ENCODE data around the gene SLC39A11.

The SLC39A11 gene

DNA sequence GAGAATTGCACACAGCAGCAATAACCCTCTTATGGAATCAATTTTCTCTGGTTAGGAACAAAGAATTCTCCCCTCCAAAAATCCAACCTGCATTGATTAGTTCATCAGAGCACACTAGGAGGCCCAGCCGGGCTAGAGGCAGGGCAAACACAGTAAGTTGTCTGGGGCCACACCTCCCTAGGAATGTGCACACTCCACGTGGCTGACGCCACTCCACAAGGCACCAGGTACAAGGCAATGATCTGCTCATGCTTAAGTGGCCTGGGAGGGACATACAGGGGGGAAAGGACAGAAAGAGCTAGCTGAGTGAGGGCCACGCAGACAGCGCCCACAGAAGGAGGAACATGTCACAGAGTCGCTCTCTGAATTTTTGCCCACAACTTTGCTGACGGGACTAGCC lies 107.6 kb downstream of the SLC39A11 start:
- H3K4me1 Mint-ChIP-seq (ENCODE audit: low read depth), result peaks cover 4% of the 10 kb centered on the region
- no peaks in the 10 kb centered on the region for H3K36me3 Mint-ChIP-seq (ENCODE audit: low read depth)
- no peaks in the 10 kb centered on the region for H3K27me3 Mint-ChIP-seq
- H3K4me3 Mint-ChIP-seq, result no peak overlapping the region
- H3K27ac Mint-ChIP-seq, result no peak overlapping the region
- no peaks in the 10 kb centered on the region for H3K9me3 Mint-ChIP-seq
- DNase-seq, result no peak

DNA sequence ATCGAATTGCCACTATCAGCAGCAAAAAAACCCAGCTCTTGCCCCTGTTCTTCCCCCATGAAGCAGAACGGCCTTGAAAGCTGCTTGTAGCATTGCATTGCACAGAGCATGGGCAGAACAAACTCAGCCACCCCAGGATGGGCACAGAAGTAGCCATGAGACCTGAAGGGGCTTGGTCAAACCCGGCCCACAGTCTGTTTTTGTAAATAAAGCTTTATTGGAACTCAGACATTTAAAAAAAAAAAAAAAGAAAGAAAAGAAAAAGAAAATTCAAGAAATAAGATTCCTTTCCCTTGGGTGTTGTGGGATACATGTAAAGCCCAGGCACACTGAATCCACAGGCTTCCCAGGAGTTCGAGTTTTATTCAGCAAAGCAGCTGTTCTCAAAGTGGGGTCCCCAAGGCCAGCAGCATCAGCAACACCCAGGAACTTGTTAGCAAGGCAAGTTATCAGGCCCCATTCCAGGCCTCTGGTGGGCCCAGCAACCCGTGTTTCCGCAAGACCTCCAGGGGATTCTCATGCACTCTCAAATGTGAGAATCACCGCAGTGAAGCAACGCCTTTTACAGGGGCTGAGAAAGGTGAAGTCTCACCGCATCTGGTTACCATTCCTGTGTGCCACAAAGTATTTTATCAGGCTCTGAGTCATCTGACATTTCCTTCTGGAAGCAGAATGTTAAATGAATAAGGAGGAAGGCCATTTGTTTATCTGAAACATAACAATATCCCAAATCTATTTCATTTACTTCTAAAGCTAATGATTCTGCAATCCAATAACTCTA lies 108.2 kb downstream of the SLC39A11 start:
- Mint-ChIP-seq H3K27ac (no peak overlapping the region), H3K9me3 (no peaks in the 10 kb centered on the region), H3K4me3 (no peak overlapping the region), H3K36me3 (ENCODE audit: low read depth) (no peaks in the 10 kb centered on the region), H3K27me3 (no peaks in the 10 kb centered on the region), H3K4me1 (ENCODE audit: low read depth) (peaks cover 1% of the 10 kb centered on the region)
- DNase-seq, result no peak

DNA sequence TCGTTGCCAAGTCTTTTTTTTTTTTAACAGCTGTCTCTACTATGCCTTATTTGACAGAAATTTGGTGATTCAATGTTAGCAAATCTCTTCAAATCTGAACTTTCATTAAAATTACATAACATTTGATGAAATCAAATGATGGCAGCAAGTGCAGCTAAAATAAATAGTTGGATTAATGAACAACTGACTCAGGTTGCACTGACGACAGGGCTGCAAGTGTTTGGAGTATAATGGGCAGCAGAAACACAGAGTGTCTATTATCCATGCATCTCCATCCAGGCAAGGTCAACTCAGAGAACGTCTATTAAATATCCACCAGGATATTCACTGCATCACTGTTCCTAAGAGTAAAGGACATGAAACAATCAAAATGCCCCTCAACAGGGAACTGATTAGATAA lies 109.8 kb downstream of the SLC39A11 start:
- Mint-ChIP-seq H3K27ac (no peak overlapping the region), H3K27me3 (no peaks in the 10 kb centered on the region), H3K4me3 (no peak overlapping the region), H3K9me3 (no peaks in the 10 kb centered on the region), H3K4me1 (ENCODE audit: low read depth) (peaks cover 11% of the 10 kb centered on the region), H3K36me3 (ENCODE audit: low read depth) (no peaks in the 10 kb centered on the region)
- DNase-seq, result no peak

DNA sequence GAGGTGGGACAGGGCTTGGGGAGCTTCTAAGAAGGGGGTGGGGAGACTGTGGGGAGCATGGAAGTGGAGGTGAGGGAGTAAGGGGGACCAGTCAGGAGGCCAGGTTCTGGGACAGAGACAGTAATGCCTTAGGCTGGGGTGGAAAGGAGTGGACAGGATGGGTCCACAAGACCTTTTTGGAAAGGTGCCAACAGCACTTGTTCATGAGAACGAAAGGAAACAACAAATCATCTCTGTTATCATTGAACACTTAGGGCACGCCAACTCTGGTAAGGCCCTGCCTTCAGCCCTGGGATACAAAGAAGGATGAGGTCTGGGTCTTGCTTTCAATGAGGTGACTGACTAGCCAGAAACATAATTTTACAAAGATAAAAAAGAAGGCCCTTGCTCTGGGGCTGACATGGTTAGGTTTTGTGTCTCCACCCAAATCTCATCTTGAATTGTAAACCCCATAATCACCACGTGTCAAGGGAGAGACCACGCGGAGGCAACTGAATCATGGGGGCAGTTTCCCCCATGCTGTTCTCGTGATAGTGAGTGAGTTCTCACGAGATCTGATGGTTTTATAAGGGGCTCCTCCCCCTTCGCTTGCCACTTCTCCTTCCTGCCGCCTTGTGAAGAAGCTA lies 113.8 kb downstream of the SLC39A11 start:
- H3K27ac Mint-ChIP-seq, result no peak overlapping the region
- peaks cover 18% of the 10 kb centered on the region for H3K4me1 Mint-ChIP-seq (ENCODE audit: low read depth)
- DNase-seq, result no peak
- H3K27me3 Mint-ChIP-seq, result no peaks in the 10 kb centered on the region
- peaks cover 2% of the 10 kb centered on the region for H3K9me3 Mint-ChIP-seq
- H3K4me3 Mint-ChIP-seq, result no peak overlapping the region
- peaks cover 5% of the 10 kb centered on the region for H3K36me3 Mint-ChIP-seq (ENCODE audit: low read depth)

DNA sequence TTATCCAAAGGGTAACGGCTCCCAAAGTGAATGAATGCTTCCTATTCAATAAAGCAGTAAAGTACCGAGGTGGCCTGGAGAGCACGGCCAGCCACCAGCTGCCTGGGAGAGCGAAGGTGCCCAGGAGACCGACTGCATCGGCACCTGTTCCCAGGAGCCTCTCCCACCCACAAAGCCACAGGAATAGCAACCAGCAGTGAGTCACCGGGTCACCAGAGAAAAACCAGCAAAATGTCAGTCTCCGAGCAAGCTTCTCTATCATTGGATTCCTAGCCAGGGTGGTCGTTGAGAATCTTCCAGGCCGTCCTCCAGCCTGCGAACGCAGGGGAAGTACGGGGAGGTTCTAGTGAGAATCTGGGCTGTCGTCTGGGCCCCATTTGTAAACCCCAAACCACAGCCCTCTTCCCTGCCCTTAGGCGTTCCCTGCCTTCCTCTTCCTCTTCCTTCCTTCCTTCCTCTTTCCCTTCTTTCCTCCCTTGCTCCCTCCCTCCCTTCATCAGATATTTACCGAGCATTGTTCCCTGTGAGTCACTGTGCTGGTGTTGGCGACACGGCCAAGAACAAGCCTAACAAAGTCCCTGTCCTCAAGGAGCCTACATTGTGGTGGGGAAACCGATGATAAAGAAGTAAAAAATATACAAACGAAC lies 114.6 kb downstream of the SLC39A11 start:
- H3K4me3 Mint-ChIP-seq, result no peak overlapping the region
- no peaks in the 10 kb centered on the region for H3K27me3 Mint-ChIP-seq
- peaks cover 2% of the 10 kb centered on the region for H3K9me3 Mint-ChIP-seq
- H3K36me3 Mint-ChIP-seq (ENCODE audit: low read depth), result peaks cover 5% of the 10 kb centered on the region
- H3K4me1 Mint-ChIP-seq (ENCODE audit: low read depth), result peaks cover 18% of the 10 kb centered on the region
- no peak overlapping the region for H3K27ac Mint-ChIP-seq
- DNase-seq, result no peak

DNA sequence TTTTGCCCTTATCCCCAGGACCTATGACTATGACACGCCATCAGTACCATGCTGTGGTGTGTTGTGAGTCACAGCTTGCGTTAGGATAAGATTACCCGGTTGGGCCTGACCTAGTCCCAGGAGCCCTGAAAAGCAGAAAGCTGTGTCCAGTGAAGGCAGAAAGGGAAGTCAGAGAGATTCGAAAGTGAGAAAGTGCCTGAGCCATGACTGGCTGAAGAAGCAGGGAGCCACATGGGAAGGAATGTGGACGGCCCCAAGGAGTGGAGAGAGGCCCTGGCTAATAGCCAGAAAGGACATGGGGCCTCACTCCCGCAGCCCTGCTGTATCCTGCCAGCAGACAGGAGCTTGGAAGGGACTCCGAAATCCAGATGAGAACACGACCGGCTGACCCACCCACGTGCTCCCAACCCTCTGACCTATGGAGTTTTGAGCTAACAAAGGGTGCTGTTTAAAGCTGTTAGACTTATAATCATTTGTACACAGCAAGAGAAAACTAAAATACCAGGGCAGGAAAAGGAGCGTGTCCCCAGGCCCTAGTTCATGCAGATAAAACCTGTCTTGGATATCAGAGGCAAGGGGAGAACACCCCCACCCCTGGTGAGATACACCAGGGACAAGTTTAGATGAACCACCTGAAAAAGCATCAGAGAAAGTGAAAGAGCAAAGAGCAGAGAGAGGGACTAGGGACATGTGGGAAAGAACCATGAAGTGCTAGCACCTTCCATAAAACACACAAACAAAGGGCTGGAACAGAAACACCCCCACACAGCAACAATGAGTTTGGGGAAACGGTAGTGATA lies 115.3 kb downstream of the SLC39A11 start:
- Mint-ChIP-seq H3K4me3 (no peak overlapping the region), H3K27ac (no peak overlapping the region), H3K27me3 (no peaks in the 10 kb centered on the region), H3K9me3 (peaks cover 2% of the 10 kb centered on the region), H3K36me3 (ENCODE audit: low read depth) (peaks cover 5% of the 10 kb centered on the region), H3K4me1 (ENCODE audit: low read depth) (peaks cover 18% of the 10 kb centered on the region)
- DNase-seq, result no peak

DNA sequence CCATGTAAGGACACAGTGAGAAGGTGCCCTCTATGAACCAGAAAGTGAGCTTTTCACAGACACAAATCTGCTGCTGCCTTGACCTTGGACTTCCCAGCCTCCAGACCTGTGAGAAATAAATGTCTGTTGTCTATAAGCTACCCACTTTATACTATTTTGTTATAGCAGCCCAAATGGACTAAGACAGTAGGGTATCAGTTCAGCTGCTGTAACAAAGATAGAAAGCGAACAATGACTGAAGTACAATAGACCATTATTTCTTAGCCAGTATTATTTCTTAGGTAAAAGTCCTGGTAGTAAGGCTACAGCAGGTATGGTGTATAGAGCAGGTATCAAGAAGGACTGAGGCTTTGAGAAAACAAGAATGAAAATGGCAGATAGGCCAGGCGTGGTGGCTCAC lies 117.0 kb downstream of the SLC39A11 start:
- no peak overlapping the region for H3K4me3 Mint-ChIP-seq
- H3K27ac Mint-ChIP-seq, result no peak overlapping the region
- peaks cover 5% of the 10 kb centered on the region for H3K36me3 Mint-ChIP-seq (ENCODE audit: low read depth)
- H3K27me3 Mint-ChIP-seq, result no peaks in the 10 kb centered on the region
- H3K4me1 Mint-ChIP-seq (ENCODE audit: low read depth), result peaks cover 18% of the 10 kb centered on the region
- peaks cover 2% of the 10 kb centered on the region for H3K9me3 Mint-ChIP-seq
- DNase-seq, result no peak

DNA sequence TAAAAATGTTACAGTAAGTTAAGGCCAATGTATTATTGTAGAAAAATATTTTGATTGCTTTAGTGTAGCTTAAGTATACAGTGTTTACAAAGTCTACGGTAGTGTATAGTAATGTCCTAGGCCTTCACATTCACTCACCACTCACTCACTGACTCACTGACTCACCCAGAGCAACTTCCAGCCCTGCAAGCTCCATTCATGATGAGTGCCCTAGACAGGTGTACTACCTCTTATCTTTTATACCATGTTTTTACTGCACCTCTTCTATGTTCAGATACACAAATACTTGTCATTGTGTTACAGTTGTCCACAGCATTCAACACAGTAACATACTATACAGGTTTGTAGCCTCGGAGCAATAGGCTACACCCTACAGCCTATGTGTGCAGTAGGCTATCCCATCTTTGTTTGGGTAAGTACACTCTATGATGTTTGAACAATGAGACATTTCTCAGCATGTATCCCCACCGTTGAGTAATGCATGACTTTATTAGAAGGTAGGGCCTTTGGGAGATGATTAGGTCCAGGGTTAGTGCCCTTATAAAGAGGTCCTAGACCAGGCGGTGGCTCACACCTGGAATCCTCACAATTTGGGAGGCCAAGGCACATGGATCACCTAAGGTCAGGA lies 117.8 kb downstream of the SLC39A11 start:
- Mint-ChIP-seq H3K36me3 (ENCODE audit: low read depth) (peaks cover 5% of the 10 kb centered on the region), H3K9me3 (peaks cover 2% of the 10 kb centered on the region), H3K4me3 (no peak overlapping the region), H3K27me3 (no peaks in the 10 kb centered on the region), H3K4me1 (ENCODE audit: low read depth) (peaks cover 18% of the 10 kb centered on the region), H3K27ac (no peak overlapping the region)
- DNase-seq, result no peak

DNA sequence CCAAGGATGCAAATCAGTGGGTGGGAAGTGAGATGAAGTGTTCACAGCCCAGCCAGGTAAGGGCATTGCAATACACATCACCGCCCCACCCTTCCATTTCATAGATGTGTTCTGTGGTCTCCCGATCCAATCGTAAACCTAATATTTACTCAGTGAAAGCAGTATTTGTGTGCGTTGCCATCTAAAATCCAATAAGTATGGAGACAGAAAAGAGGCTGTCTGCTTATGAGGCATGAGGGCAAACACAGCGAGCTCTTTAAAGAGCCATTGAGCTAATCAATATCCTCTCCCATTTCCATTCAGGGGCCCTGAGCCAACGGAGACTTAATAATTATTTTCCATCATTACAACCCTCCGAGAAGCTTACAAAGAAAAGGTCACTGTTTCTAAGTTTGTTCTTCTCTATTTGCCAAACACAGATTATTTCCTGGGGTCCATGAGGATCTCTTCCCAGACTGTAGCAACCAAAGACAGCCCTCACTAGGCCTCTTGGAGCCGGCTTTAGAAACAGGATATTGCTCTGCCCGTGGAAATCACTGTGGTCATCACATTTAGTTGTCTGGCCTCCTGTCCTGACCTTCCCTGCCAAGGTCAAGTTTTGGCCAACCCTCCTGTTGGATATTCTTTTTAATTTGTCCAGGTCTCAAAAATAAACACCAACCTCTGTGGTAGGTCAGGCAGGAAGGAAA lies 120.1 kb downstream of the SLC39A11 start:
- Mint-ChIP-seq H3K27ac (no peak overlapping the region), H3K27me3 (no peaks in the 10 kb centered on the region), H3K4me1 (ENCODE audit: low read depth) (peaks cover 6% of the 10 kb centered on the region), H3K36me3 (ENCODE audit: low read depth) (peaks cover 5% of the 10 kb centered on the region), H3K4me3 (no peak overlapping the region), H3K9me3 (peaks cover 2% of the 10 kb centered on the region)
- no peak for DNase-seq

DNA sequence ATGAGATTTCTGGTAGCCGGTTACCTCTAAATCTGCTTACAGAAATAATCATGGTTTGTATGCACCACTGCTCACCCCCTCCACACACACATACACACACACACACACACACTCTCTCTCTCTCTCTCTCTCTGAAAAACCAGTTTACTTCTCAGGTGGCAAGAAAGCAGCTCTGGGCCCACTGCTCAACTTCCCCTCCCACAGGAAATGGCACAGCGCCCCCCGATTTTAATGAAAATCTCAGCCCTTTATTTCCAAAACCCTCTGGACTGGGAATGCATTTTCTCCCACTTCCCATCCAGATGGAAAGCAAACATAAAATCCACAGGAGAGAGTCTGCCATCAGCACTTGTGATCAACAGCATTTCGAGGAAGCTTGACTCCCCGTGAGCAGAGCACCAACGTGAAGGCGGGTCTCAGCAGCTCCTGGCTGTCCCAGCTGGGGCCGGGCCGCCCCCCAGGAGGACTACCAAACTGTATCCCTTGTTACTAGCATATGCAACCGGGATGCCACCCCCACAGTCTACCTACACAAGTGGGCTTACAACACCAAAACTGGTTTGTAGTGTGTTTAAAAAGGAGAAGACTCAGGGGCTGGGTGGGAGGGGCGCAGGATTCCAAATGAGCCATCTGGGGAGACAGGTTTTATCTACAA lies 121.1 kb downstream of the SLC39A11 start:
- Mint-ChIP-seq H3K27me3 (no peaks in the 10 kb centered on the region), H3K4me1 (ENCODE audit: low read depth) (peaks cover 3% of the 10 kb centered on the region)

DNA sequence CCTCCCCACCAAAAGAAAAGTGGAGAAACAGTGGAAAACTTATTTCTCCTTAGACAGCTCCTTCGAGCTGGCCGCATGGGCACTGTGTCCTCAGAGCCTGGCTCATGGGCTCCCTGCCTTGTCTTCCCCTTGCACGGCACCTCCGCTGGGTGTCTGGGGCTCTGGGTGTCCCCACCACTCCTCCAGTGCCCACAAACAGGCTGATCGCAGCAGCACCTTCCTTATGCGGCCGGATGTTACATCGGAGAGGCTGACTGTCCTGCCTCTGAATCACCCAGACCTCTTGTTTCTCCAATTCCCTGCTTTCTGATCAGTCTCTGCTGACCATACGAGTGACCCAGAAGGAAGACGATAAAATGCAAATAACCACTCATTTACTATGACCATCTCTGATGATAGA lies 121.7 kb downstream of the SLC39A11 start:
- H3K27me3 Mint-ChIP-seq, result no peaks in the 10 kb centered on the region
- H3K4me1 Mint-ChIP-seq (ENCODE audit: low read depth), result no peaks in the 10 kb centered on the region
- H3K36me3 Mint-ChIP-seq (ENCODE audit: low read depth), result peaks cover 3% of the 10 kb centered on the region
- no peak overlapping the region for H3K27ac Mint-ChIP-seq
- H3K9me3 Mint-ChIP-seq, result no peaks in the 10 kb centered on the region
- no peak for DNase-seq
- no peak overlapping the region for H3K4me3 Mint-ChIP-seq

More for the DNA sequence above, 121.1 kb downstream of the SLC39A11 start:
- no peak overlapping the region for H3K4me3 Mint-ChIP-seq
- no peak overlapping the region for H3K27ac Mint-ChIP-seq
- peaks cover 2% of the 10 kb centered on the region for H3K9me3 Mint-ChIP-seq
- no peak for DNase-seq
- peaks cover 5% of the 10 kb centered on the region for H3K36me3 Mint-ChIP-seq (ENCODE audit: low read depth)

DNA sequence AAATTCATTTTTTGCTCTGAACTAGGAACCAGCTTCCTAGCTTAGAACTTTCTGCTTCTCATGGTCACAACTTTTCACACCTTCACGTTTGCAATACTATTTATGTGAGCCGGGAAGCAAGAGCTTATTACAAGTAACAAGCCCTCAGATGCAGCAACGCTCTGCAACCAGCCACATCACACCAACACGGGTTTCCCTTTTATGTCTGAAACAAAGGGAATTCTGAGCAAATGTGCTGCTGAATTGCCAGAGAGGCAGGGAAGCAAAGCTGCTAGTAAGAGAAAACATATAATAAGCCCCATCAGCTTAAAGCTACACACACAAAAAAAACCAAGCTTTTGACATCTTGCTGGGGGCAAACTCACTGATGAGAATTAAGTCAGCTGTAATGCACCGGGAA lies 122.2 kb downstream of the SLC39A11 start:
- H3K27me3 Mint-ChIP-seq, result no peaks in the 10 kb centered on the region
- H3K9me3 Mint-ChIP-seq, result no peaks in the 10 kb centered on the region
- H3K4me3 Mint-ChIP-seq, result no peak overlapping the region
- H3K4me1 Mint-ChIP-seq (ENCODE audit: low read depth), result no peaks in the 10 kb centered on the region
- H3K27ac Mint-ChIP-seq, result no peak overlapping the region
- no peak for DNase-seq
- no peaks in the 10 kb centered on the region for H3K36me3 Mint-ChIP-seq (ENCODE audit: low read depth)

DNA sequence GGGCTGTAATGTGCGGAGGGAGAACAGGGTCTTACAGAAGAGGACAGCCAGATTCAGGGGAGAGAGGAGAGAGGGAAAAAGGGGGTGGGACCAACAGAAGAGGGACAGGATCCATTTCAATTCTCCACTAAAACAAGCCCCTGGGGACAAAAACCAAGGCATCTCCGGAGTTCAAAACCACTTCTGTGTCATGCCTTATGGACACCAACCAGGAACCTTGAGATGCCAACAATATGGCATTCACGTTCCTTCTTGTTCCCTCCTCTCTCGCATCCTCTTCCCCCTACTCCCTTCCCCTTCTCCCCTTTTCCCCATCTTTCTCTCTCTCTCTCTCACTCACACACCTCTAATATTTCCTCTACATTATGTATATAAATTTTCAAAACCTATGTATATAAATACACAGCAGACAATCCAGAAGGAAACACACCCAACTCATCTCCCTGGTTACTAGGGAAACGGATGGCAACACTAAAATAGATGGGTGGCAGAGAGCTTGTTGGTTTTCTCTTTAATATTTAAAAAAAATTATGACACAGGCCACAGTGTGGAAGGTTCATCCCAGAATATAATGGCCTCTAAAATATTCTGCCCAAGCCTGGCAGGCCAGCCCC lies 123.1 kb downstream of the SLC39A11 start:
- no peak for DNase-seq
- Mint-ChIP-seq H3K27ac (no peak overlapping the region), H3K4me3 (no peak overlapping the region), H3K9me3 (no peaks in the 10 kb centered on the region), H3K4me1 (ENCODE audit: low read depth) (no peaks in the 10 kb centered on the region), H3K36me3 (ENCODE audit: low read depth) (no peaks in the 10 kb centered on the region), H3K27me3 (no peaks in the 10 kb centered on the region)
